GM19328 (cell line): ENCODE measurements around the gene DPYD.
A peak's percentile ranks its signal among the peaks of the same experiment; 100 is the strongest.

Source experiments
- ATAC-seq: cut with Tn5 transposase; IDR thresholded peaks from one replicate; pipeline ENCODE4 v1.9.1; 2021; ENCODE audit warnings: mild to moderate bottlenecking, moderate library complexity; ENCODE audit not compliant: unreplicated experiment

DPYD gene

GRCh38 chr1:97844552-97845089 is 76.2 kb downstream of the DPYD start:
- ATAC-seq = no peak

DNA sequence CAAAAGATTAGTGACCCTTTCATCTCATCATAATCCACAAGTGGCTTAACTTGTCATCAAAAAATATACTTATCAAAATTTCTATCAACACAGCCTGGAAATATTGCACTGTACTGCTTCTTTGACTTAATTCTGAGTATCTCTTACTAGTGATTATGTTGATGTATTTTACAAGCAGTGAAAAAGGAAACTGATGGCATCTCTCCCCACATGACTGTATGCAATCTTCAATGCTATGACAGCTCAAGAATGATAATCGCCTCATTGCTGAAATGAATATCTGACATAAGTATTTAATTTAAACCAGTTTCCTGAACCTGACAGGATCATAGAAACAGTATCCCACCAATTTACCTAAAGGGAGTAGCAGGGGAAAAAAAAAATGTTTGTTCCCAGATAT is 79.5 kb downstream of the DPYD start:
- ATAC-seq = no peak

DNA sequence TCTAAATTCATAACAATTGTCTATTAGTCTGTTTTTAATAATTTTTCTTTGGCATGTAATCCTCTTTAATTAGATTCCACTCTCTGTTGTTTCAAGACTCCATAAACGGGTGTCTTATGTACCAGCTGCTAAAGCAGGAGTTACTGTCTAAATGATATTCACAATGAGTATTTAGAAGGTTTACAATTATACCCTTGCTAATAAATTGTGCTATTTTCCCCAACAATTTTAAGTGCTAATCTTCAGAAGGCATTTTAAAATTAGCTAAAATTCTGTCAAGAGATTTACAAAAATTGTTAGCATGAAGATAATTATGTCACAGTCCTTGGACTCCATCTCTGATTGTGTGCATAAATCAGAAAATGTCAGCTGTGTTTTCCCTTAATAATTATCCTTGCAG is 83.7 kb downstream of the DPYD start:
- ATAC-seq = no peak

DNA sequence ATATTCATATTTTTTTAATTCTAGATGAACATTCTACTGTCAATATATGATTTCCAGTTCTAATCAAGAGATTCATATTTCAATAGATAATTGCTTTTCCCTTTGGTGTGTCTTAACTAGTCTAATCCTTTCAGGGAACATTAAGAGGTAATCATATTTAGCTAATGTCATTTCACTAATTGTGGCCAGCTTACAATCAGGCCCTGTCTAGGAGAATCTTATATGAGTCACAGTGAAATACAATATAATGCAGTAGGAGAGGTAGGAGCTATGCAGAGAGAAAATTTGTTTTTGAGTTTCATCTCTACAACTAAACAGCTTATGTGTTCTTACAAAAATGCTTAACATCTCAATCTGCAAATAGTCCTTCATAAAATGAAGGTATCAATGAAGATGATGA is 85.9 kb downstream of the DPYD start:
- ATAC-seq = no peak

GRCh38 chr1:97833881-97834280 is 87.0 kb downstream of the DPYD start:
- no peak for ATAC-seq

GRCh38 chr1:97832481-97832880 is 88.4 kb downstream of the DPYD start:
- ATAC-seq = no peak

- ATAC-seq = no peak
These were observed 92.9 kb downstream of the DPYD start for GRCh38 chr1:97827887-97828286.

- ATAC-seq = no peak
These were observed 94.0 kb downstream of the DPYD start for GRCh38 chr1:97826820-97827219.

GRCh38 chr1:97824624-97825023 is 96.2 kb downstream of the DPYD start:
- ATAC-seq = no peak

DNA sequence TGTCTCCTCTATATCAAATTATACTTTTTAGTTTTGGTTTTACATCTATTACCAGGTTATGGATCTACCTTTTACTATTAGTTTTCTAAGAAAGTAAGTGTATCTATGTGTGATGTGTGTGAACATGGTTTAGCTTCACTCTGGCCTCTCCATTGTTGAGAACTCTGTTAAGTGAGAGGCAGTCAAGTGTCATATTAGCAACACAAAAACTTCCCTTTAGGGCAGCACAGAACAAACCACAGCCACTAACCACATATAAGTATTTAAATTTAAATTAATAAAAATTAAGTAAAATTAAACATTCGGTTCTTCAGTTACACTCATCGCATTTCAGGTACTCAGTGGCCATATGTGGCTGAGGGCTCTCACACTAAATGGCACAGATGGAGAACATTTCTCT is 96.6 kb downstream of the DPYD start:
- ATAC-seq = no peak

GRCh38 chr1:97820470-97821188 is 100.2 kb downstream of the DPYD start:
- ATAC-seq = peak; percentile 64

GRCh38 chr1:97816927-97817326 is 103.9 kb downstream of the DPYD start:
- ATAC-seq = no peak

- ATAC-seq = no peak
These were observed 106.0 kb downstream of the DPYD start for GRCh38 chr1:97814804-97815203.

GRCh38 chr1:97814121-97814520 is 106.7 kb downstream of the DPYD start:
- no peak for ATAC-seq

DNA sequence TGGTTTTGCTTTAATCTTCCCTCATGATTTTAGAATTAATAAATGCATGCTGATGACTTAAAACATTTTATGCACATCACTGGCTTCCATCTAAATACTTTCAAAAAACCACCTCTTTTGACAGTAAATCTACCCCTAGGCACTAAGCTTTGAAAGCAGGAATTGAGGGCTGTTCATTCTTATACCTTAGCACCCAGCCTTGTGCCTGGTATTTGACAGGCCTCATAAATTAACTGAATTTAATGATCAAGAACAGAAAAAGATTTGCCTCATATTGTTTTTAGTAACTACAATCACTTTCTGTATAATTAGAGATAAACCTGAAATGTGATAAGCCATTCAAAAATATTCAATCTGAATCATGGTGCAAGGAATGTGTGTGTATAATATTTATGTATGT is 108.8 kb downstream of the DPYD start:
- no peak for ATAC-seq

GRCh38 chr1:97806996-97807520 is 113.8 kb downstream of the DPYD start:
- no peak for ATAC-seq

DNA sequence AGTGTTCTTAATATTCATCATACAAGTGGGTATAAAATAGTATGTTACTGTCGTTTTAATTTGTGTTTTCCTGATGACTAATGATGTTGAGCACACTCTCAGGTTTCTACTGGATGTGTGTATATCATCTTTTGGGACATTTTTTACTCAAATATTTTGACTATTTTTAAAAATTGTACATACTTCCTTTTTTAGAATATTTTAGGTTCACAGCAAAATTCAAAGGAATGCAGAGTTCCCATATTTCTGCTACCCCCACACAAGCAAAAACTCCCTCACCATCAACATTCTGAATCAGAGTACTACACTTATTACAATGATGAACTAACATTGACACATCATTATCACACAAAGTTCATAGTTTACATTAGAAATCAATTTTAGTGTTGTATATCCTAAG is 114.5 kb downstream of the DPYD start:
- ATAC-seq = no peak

- no peak for ATAC-seq
These were observed 115.7 kb downstream of the DPYD start for GRCh38 chr1:97805093-97805492.

DNA sequence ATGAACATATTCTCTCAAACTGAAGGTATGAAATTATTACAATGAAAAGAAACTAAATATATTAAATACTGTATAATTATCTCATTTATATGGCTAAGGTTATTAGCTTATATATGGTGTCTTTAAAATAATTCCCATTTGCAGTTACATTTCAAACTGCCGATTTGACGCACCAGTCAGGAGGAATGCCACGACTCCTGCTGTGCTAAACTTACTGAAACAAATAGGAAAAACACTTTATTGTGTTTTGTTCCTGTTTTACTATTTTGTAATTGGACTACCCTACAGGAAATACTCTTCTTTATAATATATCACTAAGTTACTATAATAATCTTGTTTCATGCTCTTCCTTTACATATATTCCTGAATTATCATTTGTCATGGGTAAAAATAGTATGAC is 117.8 kb downstream of the DPYD start:
- ATAC-seq = no peak

DNA sequence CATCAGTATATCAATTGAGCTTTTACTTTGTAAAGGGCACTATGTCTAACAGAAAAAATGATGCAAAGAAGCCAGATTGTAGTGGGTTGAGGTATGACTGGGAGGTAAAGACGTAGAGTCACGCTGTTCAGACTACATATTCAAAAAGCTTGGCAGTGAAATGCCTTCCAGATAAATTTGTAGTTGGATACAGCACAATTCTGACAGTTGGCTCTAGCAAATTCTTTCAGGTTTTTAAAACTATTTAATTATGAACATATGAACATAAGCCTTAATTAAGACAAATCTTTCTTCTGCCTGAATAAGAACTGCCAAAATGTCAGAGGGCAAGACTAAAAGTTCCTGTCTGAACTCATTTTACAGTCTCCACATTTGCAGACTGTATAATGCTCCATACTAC is 118.8 kb downstream of the DPYD start:
- no peak for ATAC-seq

DNA sequence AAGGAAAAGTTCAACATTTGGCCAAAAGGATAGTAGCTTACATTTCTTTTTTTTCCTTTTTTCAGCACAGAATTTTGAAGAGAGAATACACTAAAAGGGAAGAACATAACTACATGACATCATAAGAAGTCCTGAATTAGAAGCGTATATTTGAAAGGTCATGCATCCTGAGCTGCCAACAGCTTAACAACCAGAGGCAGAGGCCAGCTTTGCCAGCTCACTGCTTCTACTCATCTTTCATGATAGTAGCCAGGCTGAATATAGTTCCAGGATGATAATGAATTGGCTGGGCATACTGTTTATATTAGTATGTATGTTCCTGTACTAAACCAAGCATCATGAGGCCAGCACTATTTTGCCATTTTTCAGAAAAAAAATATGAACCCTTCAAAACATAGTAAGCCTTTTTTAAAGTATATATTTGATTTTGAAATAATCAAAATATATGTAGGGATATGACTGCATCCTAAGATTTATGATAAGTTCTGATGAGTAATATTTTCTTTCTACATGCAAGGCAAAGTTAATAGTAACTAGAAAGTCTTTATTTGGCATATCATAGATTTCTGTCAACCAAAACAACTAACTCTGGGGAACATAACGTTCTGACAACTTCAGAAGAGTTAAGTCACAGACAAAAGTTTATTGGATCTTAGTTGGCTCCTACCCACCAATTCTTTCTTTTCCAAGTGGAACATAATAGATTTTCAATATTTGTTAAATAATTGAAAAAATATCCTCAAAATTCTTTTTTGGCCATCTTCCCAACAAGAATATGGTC is 123.2 kb downstream of the DPYD start:
- ATAC-seq = no peak

- ATAC-seq = no peak
These were observed 124.1 kb downstream of the DPYD start for GRCh38 chr1:97796711-97797110.
